Astrocyte of the hippocampus (primary cell): ENCODE measurements around the gene ZNF521.

ENCODE experiments used
- DNase-seq: peaks from one replicate; pipeline ENCODE4 v3.0.0; 2011; ENCODE audit warnings: low read depth, low spot score

The ZNF521 gene

DNA sequence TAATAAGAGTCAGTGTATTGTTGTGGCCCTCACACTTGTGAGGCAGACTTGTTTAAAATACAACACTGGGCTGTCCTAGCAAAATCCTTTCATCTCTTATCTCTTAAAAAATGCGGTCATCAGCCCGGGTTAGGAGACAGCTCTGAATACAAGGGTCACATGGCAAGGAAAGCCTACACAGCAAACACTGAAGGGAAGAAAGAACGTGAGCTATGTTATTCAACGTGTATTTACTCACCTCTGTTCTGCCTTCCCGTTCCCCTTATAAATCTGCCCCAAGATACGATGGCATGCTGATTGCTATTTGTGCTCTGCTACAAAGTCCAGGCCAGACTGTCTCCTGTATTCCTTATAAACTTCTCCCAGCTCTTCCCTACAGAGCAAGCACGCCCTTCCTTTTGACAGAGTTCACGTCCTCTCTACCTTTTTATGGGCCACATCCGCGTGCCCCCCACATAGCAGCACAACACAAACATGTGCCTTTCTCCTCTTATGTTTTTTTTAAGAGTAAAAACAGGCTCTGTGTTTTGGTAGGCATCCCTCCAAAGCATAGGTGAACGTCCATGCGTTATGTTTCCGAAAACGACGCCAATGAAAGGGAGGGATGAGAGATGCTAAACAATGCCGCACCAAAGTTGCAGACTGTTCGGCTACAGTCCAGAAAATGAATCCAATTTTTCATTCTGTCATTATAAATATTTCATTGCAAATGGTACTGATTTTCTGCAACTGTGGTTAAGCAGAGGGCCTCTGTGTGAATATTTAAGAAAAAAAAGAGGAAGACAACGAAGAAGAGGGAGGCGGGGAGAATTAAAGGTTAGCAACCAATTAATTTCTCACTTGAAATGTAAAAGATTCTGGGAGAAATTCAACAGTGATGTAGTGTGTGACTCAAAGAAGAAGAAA lies 274.7 kb downstream of the ZNF521 start:
- DNase-seq, result no peak

DNA sequence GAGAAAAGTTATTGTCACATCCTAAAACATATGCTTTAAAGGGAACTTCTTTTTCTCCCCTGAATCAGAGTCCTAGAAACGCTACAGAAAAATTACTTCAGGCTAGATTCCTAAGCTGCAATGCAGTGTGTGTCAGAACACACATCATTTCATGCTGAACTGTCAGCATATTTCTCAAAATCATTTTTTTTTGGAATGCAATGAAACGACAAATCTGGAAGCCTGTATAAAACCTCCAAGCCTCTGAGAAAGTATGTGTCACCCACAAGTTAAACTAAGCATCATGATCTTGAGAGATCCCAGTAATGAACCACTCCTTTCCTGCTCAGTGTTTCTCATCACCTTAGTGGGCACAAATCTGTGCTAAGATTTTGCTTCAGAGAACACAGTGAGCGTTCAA lies 276.2 kb downstream of the ZNF521 start:
- DNase-seq, result no peak

DNA sequence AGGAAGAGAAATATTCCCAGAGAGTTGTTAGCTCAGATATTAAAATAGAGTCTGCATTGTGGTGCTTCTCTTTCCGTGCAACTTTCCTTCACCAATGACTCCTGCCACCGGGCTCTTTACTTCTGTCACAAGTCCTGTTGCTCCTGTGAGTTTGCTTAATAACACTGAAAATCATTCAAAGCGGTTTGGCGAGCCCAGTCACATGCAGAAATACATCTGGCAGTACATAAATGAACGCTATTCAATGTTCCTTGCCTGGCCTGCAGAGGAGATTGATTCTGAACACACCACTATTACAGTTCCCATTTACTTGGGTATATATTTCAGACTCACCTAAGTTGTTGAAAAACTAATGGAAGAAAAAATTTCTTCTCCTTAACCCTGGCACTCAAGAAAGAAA lies 276.6 kb downstream of the ZNF521 start:
- DNase-seq, result no peak

DNA sequence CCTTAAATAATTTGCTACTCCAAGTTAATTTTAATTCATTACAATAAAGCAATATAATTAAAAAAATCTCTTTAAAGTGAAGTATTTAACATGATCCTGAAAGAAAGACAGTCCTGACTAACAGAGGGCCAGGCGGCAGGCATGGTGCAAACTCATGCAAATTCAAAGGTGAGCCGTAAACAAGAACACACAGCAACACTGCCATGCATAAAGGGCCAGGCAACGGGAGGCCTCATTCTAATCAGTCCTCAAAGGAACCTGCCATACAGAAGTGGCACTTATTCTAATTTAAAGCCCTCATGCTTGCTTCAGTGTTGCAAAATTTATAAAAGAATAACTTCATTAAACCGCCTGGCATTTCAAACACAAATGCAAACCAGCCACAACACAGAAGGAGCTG lies 277.0 kb downstream of the ZNF521 start:
- DNase-seq, result no peak

DNA sequence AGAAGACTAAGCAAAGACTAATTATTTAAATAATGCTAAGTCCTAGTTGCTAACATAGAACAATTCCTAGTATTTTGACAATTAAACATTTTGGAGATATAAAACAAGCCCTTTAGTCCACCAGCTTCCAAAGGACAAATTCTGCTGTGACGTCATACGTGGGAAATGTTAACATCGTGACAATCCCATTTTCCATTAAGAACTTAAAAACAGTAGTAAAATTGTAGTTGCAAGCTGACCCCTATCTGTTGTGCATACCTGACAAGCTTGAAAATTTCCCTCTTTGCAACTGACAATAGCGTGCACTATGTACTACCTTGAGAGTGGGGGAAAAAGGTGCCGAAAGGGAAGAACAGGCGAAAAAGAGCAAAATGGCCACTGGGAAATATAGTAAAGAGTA lies 279.8 kb downstream of the ZNF521 start:
- no peak for DNase-seq

DNA sequence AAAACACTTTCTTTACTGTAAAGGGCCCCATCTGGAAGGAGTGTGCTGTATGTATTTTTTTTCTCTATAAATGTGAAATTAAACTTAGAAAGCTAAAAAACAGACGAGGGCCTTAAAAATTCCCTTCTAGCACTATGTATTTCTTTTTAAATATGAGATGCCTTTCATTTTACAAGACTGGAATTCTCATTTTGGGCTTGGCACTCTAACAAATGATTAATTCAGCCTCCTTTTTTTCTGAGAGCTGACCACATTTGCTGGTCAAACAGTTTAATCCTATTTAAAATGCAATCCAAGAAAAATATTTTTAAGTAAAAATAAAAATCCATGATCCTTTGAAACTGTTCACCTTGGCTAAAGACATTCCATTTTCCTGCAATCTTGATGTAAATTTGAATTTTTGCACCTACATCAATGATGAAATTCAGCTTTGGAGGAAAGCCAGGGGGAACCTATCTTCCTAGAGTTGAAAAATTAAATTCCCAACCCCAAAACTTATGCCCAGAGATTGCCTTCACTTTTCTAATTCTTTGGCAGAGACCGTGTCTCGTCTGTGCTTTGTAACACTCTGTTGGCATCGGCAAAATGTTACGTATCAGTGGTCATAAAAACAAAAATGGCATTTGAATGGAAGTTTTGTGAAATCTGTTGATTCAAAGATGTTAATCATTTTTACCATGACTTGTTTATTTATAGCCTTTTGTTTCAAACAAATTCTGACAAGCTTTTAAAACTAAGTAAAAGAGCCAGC lies 284.5 kb downstream of the ZNF521 start:
- peak; percentile 37 for DNase-seq

DNA sequence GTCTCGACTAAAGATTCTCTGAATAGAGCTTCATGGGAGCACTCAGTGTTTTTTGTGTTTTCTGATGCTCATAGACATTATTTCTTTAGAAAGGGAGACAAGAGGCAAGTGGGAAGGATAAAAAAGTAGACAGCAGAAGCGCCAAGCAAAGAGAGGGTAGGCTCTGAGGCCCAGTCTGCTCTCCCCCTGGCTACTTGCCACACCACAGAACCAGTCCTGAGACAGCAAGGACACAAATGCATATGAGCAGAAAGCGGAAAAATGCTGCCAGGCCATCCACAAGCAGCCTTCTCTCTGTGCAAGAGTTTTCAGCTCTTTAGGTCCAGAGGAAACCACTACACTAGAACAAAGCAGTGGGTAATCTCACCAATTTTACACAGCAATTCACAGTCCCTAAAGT lies 285.4 kb downstream of the ZNF521 start:
- DNase-seq, result peak; percentile 74

DNA sequence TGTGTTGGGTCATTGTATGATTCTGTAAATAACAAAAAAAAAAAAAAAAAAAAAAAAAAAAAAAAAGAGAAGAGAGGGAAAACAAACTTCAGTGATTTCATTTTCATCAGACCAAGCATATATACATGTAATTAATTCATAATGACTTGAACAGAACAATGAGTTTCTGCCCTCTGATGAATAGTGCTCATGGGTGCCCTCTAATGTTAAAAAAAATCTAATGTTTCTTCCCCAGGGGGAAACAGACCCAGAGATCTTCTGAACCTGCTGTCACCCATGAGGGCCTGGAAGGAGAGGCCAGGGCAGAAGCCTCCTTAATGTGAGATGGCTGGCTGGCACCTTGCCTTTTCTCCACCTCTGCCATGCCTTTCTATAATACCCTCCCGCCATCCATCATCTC lies 289.2 kb downstream of the ZNF521 start:
- DNase-seq, result no peak

DNA sequence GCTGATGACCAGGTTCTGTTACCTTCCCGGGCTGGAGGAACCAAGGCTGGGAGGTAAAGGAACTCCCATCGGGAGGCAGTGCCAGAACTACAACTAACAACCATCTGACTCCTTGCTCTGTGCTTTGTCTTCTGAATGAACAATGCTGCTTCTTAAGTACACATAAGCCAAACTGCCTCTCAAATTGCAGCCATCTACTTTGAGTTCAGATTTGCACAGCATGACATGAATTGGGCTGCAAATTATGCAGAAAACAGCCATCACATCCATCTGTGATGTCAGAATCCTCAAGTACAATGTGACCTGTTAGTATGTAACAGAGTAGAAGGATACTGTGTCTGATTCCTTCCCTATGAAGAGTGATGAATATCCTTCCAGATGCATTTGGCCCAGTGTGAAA lies 290.6 kb downstream of the ZNF521 start:
- DNase-seq, result no peak

DNA sequence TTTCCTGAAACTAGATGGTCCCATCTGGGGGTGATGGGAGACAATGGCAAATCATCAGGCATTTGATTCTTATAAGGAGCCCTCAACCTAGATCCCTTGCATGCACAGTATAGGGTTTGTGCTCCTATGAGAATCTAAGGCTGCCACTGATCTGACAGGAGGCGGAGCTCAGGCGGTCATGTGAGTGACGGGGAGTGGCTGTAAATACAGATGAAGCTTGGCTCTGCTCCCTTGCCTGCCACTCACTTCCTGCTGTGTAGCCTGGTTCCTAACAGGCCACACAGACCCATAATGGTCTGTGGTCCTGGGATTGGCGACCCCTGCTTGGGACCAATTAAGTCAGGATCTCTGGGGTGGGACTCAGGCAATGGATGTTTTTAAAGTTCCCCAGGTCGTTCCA lies 293.4 kb downstream of the ZNF521 start:
- DNase-seq, result no peak

DNA sequence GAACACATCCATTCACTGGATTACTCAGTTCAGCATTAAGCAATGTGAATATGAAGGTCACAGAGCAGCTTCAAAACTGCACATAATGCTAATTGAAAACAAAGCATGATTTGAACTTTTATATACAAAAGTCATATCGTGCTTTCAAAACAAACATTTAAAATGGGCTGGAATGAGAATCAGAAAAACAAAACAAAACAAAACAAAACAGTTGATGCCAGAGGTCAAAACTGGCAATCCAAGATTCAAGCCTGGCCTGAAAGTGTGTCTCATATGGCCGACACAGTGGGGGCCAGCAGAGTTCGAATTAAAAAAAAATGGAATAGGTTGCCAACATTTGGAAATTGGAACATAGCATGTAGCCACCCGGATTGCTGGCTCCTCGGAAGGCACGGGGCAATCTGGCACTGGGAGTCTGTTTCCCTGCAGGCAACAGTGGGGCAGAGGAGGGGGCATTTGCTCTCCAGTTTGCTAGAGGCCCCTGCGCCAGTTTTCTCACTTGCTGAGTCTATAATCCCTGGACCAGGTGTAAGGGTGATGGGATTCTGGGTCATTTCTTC lies 294.4 kb downstream of the ZNF521 start:
- no peak for DNase-seq

DNA sequence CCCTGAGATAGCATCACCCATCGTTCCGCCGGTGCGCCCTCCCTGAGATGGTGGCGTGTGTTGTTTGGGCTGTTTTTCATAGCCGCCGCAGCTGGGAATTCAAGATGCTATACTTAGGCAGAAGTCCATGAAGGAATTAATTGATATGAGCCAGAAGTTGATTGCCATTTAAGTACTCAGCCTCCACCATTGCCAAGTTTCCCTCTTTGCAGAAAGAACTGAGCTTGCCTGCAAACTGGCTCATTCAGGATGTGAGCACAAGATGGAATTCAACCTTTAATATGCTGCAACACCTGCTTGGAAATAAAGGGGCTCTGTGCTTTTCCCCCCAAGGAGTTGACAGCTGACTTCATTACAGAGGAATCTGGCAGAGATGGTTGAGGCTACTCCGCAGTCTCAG lies 295.5 kb downstream of the ZNF521 start:
- no peak for DNase-seq

DNA sequence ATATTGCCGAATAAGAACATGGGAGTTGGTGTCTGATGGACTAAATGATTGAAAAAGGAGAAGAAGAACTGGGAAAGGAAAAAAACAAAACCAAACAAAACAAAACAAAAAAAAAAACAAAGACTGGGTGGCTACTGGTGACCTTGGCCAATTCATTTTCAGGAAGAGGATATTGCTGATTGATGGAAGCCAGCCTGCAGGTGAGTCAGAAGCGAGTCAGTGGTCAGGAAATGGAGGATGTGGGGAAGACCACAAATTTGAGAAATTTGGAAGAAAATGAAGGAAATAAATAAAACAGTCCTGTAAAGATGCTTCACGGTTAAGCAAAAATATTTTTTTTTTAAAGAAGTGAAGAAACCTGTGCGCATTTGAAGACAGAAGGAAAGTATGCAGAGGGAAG lies 296.9 kb downstream of the ZNF521 start:
- DNase-seq, result no peak

DNA sequence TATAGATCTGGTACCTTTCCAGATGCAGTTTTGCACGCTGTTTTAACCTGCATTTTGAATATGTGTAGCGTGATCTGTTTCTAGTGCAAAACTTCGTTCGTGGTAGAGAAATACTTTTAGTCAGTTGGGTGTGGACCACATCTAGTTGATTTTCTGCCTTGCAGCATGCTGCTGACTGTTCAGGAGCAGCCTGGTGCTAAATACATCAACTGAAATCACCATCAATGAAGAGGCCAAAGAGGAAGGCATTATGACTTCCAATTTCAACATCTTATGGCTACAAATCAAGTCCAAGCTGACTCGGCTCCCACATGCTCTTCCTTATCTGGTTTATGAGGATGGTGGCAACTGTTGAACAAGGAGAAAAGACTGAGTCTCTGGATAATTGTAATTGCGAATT lies 298.5 kb downstream of the ZNF521 start:
- DNase-seq, result no peak

DNA sequence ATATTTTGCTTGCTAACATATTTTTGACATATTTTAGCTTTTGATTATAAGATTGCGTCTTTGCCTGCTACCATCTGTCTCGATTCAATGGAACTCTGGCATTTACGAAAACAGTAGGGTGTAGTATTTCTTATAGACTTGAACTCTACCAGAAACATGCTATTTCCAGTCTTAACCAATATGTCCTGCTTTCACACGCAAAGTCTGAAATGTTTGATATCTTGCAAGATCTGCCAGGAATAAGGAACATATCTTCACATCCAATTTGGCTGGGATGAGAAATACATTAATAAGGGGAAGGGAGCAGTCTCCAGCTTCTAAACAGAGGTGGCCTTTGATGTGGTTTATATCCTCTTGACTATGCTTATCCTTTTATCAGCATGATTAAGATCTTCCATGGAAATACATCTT lies 299.4 kb downstream of the ZNF521 start:
- peak; percentile 16 for DNase-seq

DNA sequence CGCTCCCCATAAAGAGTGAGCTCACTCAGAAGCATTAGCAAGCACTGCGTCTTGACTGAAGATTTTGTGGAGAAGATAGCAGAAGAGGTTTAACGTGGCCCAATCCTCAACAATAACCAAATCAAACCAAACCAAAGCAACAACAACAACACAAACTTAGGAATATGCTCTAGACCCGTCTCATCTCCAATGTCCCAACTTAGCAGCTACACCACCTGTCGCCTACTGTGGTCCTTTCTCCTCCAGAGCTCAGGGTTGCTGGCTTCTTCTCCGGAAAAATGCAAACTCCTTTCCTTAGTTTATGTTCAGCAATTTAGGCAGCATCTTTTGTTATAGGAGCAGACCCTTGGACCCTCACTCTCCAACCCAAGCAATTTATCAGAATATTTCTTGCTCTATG lies 301.4 kb downstream of the ZNF521 start:
- DNase-seq, result no peak

DNA sequence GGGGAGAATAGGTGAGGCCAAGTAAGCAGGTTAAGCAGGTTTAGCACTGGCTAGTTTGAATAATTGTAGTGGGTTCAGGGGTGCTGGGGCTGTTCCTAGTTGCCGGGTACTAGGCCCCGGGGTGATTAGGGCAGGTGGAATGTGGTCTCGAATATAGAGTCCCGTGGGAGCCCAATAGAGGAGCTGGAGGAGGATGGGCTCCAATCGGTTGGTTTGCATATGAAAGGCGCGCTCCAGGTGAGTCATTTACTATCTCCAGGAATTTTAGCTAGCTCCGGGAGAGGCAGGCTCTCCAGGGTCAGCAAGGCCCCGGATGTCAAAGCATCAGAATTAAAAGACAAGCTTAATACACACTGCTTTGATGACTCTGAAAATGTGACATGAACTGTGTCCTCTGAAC lies 304.0 kb downstream of the ZNF521 start:
- no peak for DNase-seq

DNA sequence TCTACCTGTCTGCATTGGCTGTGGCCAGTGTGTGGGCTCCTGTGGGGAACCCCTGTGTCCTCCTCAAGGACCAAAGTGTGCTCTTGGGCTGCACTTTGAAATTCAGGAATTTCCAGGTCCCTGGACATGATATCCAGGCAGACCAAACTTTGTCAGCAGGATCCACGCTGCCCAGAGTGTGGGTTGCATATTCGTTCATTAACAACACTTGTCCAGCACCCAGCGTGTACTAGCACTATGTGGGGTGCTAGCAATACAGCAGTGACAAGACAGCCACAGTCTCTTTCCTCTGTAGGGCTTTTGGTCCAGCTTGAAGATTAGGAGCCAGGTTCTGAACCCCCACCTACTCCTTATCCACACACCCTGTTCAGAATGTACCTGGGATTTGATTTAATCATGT lies 304.5 kb downstream of the ZNF521 start:
- no peak for DNase-seq

DNA sequence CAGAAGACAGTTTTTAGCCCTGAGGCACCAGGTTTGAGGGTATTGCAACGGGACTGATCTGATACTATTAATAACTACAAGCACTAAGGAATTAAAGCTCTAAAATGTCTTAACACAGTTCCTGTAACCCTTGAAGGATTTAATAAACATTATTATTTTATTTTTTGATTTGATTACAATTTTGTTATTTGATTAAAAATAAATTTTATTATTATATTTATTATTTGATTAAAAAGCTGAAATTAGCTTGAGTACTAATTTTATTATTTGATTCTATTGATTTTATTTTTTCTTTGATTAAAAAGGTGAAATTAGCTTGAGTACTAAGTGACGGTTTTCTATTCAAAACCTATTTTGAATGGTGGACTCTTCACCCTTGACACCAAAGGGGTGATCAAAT lies 307.3 kb downstream of the ZNF521 start:
- DNase-seq, result no peak

DNA sequence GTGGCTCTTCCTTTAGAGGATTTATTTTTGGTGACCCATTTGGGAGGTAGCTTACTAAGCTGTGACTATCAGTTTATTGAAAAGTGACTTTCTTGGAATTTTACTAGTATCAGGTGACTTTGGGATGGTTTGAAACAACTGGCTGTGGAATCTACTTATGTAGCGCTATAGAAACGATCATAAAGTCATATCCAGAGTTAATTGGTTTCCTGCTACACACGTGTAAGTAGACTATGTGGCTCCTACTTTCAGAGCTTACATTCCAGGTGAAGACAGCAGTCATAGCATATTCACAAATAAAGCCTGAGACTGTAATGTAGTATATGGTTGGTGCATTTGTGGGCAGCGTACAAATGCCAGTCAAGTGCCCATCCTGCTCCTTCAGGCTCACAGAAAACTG lies 308.9 kb downstream of the ZNF521 start:
- DNase-seq, result no peak

DNA sequence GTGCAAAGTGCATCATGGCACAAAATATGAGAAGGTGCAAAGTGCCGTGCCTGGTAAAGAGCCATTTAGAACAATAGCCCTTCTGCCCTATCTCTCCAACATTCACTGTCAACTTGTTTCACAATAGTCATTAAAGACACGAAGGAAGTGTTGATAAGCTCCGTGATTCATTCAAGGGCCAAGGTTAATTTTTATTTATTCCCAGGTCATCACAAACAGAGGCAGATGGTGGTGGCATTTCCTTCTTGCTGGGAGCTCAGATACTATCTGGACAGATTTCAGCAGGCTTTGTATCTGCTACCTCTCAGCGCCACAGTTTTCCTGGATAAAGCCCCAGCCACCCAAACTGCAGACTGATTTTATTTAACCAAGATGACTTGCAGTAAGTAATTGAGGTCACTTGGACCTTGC lies 309.3 kb downstream of the ZNF521 start:
- DNase-seq, result no peak

DNA sequence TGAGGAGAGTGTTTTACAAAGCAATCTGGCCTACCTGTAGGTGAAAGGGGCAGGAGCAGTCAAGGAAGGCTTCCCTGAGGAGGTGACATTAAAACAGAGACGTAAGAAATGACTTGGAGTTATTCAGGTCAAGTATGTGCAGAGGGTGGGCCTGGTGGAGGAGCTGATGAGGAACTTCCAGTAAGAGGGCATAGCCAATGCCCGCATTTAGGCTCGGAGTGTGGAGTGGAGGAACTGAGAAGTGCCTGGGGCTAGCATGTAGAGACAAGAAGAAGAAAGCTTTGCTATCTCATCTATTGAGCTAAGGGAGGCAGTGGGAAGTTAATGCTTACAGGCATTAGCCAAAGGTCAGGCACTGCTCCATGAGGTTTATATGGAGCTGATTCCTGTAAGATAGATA lies 312.2 kb downstream of the ZNF521 start:
- no peak for DNase-seq

DNA sequence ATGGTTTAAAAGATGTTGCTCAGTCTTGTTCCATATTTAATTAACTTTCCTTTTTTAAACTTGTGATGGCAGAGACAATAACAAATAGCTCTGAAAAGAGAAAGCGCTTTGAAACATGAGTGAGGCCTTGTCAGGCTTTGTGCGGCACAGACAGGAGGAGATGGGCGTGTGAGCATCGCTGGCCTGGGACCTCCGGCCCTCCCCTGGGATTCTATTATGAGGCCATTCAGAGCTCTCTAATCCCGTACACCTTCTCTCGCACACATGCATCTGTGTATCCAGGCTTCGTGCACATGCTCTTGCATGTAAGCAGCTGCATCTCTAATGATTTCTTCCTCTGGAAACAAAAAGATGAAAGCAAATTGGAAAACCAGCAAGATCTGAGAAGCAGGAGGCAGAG lies 313.7 kb downstream of the ZNF521 start:
- no peak for DNase-seq
